ENCODE results near the gene MYNN.

The MYNN gene

DNA sequence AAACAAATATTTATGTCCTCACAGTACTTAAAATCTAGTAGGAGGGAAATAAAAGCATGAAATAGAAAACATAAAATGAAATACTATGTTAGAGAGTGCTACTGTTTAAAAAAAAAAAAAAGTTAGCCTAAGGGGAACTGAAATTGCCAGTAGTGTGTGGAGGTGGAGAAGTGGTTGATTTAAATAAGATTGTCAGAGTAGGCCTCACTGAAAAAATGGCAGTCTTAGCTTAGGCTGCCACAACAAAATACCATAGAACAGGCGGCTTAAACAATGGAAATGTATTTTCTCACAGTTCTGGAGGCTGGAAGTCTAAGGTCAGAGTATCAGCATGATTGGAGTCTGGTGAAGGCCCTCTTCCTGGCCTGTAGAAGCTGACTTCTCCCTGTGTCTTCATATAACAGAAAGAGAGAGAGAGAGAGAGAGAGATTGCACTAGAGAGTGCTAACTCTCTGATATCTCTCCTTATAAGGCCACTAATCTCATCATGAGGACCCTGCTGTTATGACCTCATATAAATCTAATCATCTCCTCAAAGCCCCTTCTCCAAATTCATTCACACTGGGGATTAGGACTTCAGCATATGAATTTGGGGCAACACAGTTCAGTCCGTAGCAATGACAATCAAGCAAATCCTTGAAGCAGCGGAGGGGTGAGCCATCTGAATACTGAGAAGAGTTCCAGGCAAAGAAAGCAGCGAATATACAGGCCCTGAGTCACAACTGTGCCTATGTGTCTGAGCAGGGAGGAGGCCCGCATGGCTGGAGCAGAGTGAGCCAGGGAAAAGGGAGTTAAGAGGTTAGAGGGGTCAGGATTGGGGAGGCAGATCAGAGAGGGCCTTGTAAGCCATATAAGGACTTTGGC, 63.1 kb downstream of the MYNN start:
- FAIRE-seq: no peak

DNA sequence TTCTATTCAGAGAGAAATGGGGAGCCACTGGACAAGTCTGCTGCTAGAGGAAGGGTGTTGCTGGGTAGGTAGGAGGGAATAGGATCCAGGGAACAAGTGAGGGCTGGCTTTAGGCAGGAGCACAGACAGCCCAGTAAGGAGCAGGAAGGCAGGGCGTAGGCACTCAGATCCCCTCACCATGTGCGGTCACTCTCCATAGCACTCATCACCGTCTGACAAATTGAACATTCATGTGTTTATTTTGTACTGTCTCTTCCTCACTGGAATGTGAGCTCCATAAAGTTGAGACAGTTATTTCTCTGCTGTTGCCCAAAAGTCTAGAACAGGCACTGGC, 63.7 kb downstream of the MYNN start:
- no peak for FAIRE-seq

DNA sequence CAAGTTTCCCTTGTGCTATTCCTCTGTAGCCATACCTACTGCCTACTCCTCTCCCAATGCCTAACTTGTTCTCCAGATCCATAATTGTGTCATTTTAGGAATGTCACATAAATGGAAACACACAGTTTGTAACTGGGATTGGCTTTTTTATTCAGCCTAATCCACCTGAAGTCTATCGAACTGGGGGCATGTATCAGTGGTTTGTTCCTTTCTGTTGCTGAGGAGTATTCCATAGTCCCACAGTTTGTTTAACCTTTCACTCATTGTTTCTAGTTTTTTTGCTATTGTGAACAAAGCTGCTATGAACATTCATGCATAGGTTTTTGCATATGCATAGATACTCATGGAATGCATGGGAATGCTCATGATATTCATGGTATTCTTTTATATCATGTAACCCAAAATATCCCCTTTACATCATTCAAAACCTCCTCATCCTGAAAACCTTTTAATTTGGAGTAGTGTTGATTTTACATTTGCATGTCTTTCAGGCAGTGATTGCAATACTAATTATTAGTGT, 65.4 kb downstream of the MYNN start:
- FAIRE-seq: no peak
